Brain pericyte (primary cell): ENCODE data around the gene RSAD1.

Experiments
- DNase-seq: peaks from one replicate; pipeline ENCODE4 v3.0.0-alpha.2; 2012; ENCODE audit warnings: low read depth, low spot score

RSAD1 gene

GRCh38 chr17:50478391-50479381 is at the start of gene RSAD1:
Gene RSAD1 (plus strand): TSS chr17:50478860. CDS start chr17:50478885, 25 bp downstream.
- DNase-seq, result no peak

GRCh38 chr17:50429793-50430192 is 48.9 kb upstream of the RSAD1 start:
- DNase-seq, result no peak

- DNase-seq, result no peak
These were observed 47.6 kb upstream of the RSAD1 start for GRCh38 chr17:50430821-50431618.

GRCh38 chr17:50432125-50432762 is 46.4 kb upstream of the RSAD1 start:
- DNase-seq, result no peak

GRCh38 chr17:50437409-50437808 is 41.3 kb upstream of the RSAD1 start:
- no peak for DNase-seq

- DNase-seq, result no peak
These were observed 39.7 kb upstream of the RSAD1 start for GRCh38 chr17:50439008-50439407.

- DNase-seq, result no peak
These were observed 38.4 kb upstream of the RSAD1 start for GRCh38 chr17:50440172-50440837.

- no peak for DNase-seq
These were observed 37.5 kb upstream of the RSAD1 start for GRCh38 chr17:50440838-50441829.

- DNase-seq, result no peak
These were observed 35.1 kb upstream of the RSAD1 start for GRCh38 chr17:50443505-50443974.

- no peak for DNase-seq
These were observed 33.6 kb upstream of the RSAD1 start for GRCh38 chr17:50444841-50445715.

- DNase-seq, result no peak
These were observed 32.8 kb upstream of the RSAD1 start for GRCh38 chr17:50445730-50446325.

GRCh38 chr17:50447870-50448595 is 30.6 kb upstream of the RSAD1 start:
- DNase-seq, result no peak

GRCh38 chr17:50448643-50449042 is 30.0 kb upstream of the RSAD1 start:
- no peak for DNase-seq

- DNase-seq, result no peak
These were observed 26.6 kb upstream of the RSAD1 start for GRCh38 chr17:50451943-50452629.

- no peak for DNase-seq
These were observed 25.9 kb upstream of the RSAD1 start for GRCh38 chr17:50452630-50453300.

GRCh38 chr17:50453901-50454300 is 24.8 kb upstream of the RSAD1 start:
- DNase-seq, result no peak

GRCh38 chr17:50457621-50458020 is 21.0 kb upstream of the RSAD1 start:
- no peak for DNase-seq
